ENCODE results near the gene RNF207. TPM values are rescaled to one million over a fixed set of nuclear protein-coding genes. Genes with fewer than 3 reads are reported as not detected.

Gene RNF207
- total and polyA plus RNA-seq, 2 of the 13 experiments (the other 11 are each of a cell fraction or from before 2014, with no cell fraction given): 9.8 to 15.9 TPM

DNA sequence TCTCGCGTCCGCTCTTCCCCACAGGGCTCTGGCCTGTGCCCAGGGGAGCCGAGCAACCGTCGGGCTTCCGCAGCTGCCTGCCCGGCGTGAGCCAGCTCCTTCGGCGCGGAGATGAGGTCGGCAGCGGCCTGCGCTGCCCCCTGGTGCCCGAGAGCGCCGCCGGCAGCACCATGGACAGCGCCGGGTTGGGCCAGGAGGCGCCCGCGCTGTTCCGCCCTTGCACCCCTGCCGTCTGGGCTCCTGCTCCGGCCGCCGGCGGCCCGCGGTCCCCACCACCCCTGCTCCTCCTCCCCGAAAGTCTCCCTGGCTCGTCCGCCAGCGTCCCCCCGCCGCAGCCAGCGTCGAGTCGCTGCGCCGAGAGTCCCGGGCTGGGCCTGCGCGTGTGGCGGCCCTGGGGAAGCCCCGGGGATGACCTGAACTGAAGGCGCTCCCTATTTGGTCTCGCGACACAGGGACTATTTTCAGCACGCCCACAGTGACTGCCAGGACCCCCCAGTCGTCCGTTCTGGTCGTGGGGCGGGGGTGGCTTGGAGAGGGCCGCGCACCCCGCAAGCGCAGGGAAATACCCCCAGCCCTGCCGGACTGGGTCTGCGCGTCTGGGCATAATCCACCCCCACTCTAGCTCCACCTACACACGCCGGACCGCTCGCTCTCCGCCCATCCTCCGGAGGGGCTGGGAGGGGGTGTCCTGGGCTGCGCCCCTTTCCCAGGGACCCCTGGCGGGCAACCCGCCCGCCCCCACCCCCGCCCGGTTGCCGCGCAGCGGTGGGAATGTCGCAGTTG lies 39.4 kb downstream of the RNF207 start (continued):
- TF ChIP-seq XRCC5 (optimal IDR thresholded peaks at IDR 0.05; ENCODE audit: low read length) (peak; percentile 92), SYNCRIP (IDR thresholded peaks at IDR 0.05; ENCODE audit: insufficient read depth, low read depth, low read length) (no peak), RELA (CRISPR knock-in tag; IDR thresholded peaks at IDR 0.05) (peak; percentile 95), ZNF329 (CRISPR knock-in tag; IDR thresholded peaks at IDR 0.05; ENCODE audit: low read depth) (peak; percentile 93), FOXA3 (CRISPR knock-in tag; IDR thresholded peaks at IDR 0.05) (peak; percentile 75), EEA1 (CRISPR knock-in tag; IDR thresholded peaks at IDR 0.05; ENCODE audit: borderline replicate concordance) (peak; percentile 100), ZNF775 (CRISPR knock-in tag; IDR thresholded peaks at IDR 0.05; ENCODE audit: borderline replicate concordance) (no peak), KDM1A (CRISPR knock-in tag; IDR thresholded peaks at IDR 0.05) (peak; percentile 84; the same call in 1 of the 2 replicates), ETV6 (CRISPR knock-in tag; conservative IDR thresholded peaks at IDR 0.05) (peak; percentile 99), ZNF570 (CRISPR knock-in tag; IDR thresholded peaks at IDR 0.05; ENCODE audit: borderline replicate concordance) (peak; percentile 88; the same call in 1 of the 2 replicates), CREB1 (IDR thresholded peaks at IDR 0.05) (no peak), CREB1 (CRISPR knock-in tag; IDR thresholded peaks at IDR 0.05) (no peak), ZNF260 (CRISPR knock-in tag; IDR thresholded peaks at IDR 0.05; ENCODE audit: borderline replicate concordance, low read depth) (no peak), ZNF768 (CRISPR knock-in tag; IDR thresholded peaks at IDR 0.05) (peak; percentile 92), SSRP1 (CRISPR knock-in tag; IDR thresholded peaks at IDR 0.05) (no peak), PCBP2 (optimal IDR thresholded peaks at IDR 0.05; ENCODE audit: low read depth, low read length, poor library complexity, severe bottlenecking) (no peak), KDM3A (CRISPR knock-in tag; IDR thresholded peaks at IDR 0.05; ENCODE audit: low read depth) (peak; percentile 99), MIER2 (CRISPR knock-in tag; IDR thresholded peaks at IDR 0.05) (peak; percentile 99), ZNF460 (CRISPR knock-in tag; IDR thresholded peaks at IDR 0.05; ENCODE audit: borderline replicate concordance) (no peak), SRSF1 (optimal IDR thresholded peaks at IDR 0.05; ENCODE audit: low read depth, low read length) (no peak), IKZF4 (CRISPR knock-in tag; IDR thresholded peaks at IDR 0.05; ENCODE audit: borderline replicate concordance, low read depth, not compliant biosample characterization) (peak; percentile 100), PRMT3 (CRISPR knock-in tag; IDR thresholded peaks at IDR 0.05; ENCODE audit: borderline replicate concordance, low read depth) (peak; percentile 93; the same call in 1 of the 2 replicates)
- TF ChIP-seq, protein P1, sequence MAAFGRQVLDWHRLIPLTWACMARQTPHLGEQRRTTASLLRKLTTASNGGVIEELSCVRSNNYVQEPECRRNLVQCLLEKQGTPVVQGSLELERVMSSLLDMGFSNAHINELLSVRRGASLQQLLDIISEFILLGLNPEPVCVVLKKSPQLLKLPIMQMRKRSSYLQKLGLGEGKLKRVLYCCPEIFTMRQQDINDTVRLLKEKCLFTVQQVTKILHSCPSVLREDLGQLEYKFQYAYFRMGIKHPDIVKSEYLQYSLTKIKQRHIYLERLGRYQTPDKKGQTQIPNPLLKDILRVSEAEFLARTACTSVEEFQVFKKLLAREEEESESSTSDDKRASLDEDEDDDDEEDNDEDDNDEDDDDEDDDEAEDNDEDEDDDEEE (CRISPR knock-in tag; IDR thresholded peaks at IDR 0.05): peak; percentile 100
- TF ChIP-seq, protein P2, sequence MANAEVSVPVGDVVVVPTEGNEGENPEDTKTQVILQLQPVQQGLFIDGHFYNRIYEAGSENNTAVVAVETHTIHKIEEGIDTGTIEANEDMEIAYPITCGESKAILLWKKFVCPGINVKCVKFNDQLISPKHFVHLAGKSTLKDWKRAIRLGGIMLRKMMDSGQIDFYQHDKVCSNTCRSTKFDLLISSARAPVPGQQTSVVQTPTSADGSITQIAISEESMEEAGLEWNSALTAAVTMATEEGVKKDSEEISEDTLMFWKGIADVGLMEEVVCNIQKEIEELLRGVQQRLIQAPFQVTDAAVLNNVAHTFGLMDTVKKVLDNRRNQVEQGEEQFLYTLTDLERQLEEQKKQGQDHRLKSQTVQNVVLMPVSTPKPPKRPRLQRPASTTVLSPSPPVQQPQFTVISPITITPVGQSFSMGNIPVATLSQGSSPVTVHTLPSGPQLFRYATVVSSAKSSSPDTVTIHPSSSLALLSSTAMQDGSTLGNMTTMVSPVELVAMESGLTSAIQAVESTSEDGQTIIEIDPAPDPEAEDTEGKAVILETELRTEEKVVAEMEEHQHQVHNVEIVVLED (CRISPR knock-in tag; IDR thresholded peaks at IDR 0.05; ENCODE audit: borderline replicate concordance): peak; percentile 51
- TF ChIP-seq, protein P3, sequence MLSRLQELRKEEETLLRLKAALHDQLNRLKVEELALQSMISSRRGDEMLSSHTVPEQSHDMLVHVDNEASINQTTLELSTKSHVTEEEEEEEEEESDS (CRISPR knock-in tag; IDR thresholded peaks at IDR 0.05; ENCODE audit: borderline replicate concordance): peak; percentile 98
- TF ChIP-seq, protein P4, sequence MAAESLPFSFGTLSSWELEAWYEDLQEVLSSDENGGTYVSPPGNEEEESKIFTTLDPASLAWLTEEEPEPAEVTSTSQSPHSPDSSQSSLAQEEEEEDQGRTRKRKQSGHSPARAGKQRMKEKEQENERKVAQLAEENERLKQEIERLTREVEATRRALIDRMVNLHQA (CRISPR knock-in tag; IDR thresholded peaks at IDR 0.05): peak; percentile 63; the same call in 1 of the 2 replicates
- TF ChIP-seq, protein P5, sequence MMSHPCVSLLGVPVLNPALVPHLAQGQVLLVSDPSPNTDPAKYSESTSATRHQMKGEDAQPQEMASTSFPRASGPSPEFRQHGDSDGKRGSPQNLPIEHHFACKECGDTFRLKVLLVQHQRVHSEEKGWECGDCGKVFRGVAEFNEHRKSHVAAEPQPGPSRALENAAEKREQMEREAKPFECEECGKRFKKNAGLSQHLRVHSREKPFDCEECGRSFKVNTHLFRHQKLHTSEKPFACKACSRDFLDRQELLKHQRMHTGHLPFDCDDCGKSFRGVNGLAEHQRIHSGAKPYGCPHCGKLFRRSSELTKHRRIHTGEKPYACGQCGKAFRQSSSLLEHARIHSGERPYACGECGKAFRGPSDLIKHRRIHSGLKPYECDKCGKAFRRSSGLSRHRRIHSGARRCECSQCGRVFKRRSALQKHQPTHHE (CRISPR knock-in tag; IDR thresholded peaks at IDR 0.05; ENCODE audit: borderline replicate concordance): peak; percentile 95
